SH-SY5Y (cell line): ENCODE results near the gene CETP.

Experiments used
- GATA2 ChIP-seq: IDR thresholded peaks from 2 replicates; pipeline ENCODE4 v1.6.1; 2011; ENCODE audit warnings: mild to moderate bottlenecking, low read depth, low read length
- GATA3 ChIP-seq: IDR thresholded peaks from 2 replicates; pipeline ENCODE4 v1.6.1; 2011; ENCODE audit warnings: low read depth, mild to moderate bottlenecking, low read length, moderate library complexity

DNA sequence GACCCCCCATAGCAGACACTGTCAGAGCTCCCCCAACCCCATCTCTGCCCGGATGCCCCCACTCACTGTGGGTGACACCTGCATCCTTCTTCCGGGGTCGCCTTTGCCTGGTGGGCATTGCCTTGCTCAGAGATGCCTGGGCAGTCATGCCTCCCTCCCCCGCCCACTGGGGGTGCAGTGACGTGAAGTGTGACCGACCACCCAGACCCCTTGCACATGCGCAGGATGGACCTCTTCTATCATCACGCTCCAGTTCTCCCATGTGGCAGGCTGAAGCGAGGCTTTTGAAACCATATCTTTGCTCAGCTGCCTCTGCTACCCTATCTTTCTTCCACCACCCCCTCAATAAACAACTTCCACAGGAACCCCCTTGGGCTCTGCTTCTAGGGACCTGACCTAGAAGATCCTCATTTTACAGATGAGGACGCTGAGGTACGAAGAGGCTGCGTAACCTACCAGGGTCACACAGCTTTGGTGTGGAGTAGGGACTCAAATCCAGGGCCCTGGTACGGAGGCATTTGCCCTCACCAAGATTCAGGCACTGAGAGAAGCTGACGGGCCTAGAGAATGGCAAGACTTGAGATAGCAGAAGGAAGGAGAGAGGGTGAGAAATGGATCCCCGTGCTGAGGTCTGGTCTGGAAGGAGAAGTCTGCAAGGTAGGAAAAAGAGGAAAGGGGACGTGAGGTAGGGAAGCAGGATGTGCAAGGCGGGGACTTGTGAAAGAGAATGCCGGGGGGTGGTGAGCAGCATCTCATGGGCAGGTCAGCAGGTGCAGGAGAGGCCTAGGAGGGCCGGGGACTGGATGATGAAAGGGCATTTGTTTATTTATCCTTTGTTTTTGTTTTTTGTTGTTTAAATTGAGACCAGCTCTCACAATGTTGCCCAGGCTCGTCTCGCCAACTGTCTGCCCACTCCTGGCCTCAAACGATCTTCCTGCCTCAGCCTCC lies 42.0 kb downstream of the CETP start:
- no peak for TF ChIP-seq GATA2
- no peak for TF ChIP-seq GATA3
